Fibroblast of lung (primary cell): ENCODE measurements around the gene EXOC6B. TPM values are rescaled to one million over a fixed set of nuclear protein-coding genes. Genes with fewer than 3 reads are reported as not detected.

Source experiments
- DNase-seq, 2 donors: peaks; one replicate each; pipeline versions ENCODE4 v3.0.0 to v3.0.0-alpha.2; 2010; ENCODE audit warnings: low read depth in 2 of 2
- H2AFZ ChIP-seq: 2 replicates; pipeline ENCODE4 v1.5.1; 2012; ENCODE audit warnings: low read length, control low read depth, inconsistent platforms
- H3K27ac ChIP-seq: 2 replicates; pipeline ENCODE4 v1.5.1; 2011; ENCODE audit warnings: low read length, control low read depth; ENCODE audit not compliant: insufficient read depth
- H3K27me3 ChIP-seq: 2 replicates; pipeline ENCODE4 v1.5.1; 2011; ENCODE audit warnings: mild to moderate bottlenecking, low read length; ENCODE audit not compliant: control insufficient read depth, insufficient read depth
- H3K36me3 ChIP-seq: 2 replicates; pipeline ENCODE4 v1.5.1; 2011; ENCODE audit warnings: low read length; ENCODE audit not compliant: control insufficient read depth, insufficient read depth
- H3K4me1 ChIP-seq: 2 replicates; pipeline ENCODE4 v1.5.1; 2011; ENCODE audit warnings: low read length; ENCODE audit not compliant: control insufficient read depth, insufficient read depth; ENCODE audit errors: extremely low read depth
- H3K4me2 ChIP-seq: 2 replicates; pipeline ENCODE4 v1.5.1; 2011; ENCODE audit warnings: low read length, control low read depth; ENCODE audit not compliant: insufficient read depth; ENCODE audit errors: extremely low read depth
- H3K4me3 ChIP-seq, 4 experiments: fragments of 200-600 bp in 1 of 4; sonication (generic) in 1 of 4; replicated peaks in 1 of 4; 2 replicates each; pipeline ENCODE4 v1.5.1; 2011 to 2016; ENCODE audit warnings: low read length in 4 of 4, low read depth in 3 of 4, mild to moderate bottlenecking in 3 of 4, control low read depth in 2 of 4, inconsistent platforms in 1 of 4, mixed read lengths in 1 of 4; ENCODE audit not compliant: insufficient read depth in 1 of 4; ENCODE audit errors: control extremely low read depth in 1 of 4
- H3K79me2 ChIP-seq: 2 replicates; pipeline ENCODE4 v1.5.1; 2012; ENCODE audit warnings: mild to moderate bottlenecking, low read length, inconsistent platforms; ENCODE audit not compliant: control insufficient read depth, insufficient read depth
- H3K9ac ChIP-seq: 2 replicates; pipeline ENCODE4 v1.5.1; 2011; ENCODE audit warnings: mild to moderate bottlenecking, low read length, control low read depth; ENCODE audit not compliant: insufficient read depth
- H3K9me3 ChIP-seq: 2 replicates; pipeline ENCODE4 v1.5.1; 2012; ENCODE audit warnings: low read depth, low read length; ENCODE audit not compliant: control insufficient read depth, insufficient read depth
- H4K20me1 ChIP-seq: 2 replicates; pipeline ENCODE4 v1.5.1; 2011; ENCODE audit warnings: low read length; ENCODE audit not compliant: control insufficient read depth, insufficient read depth; ENCODE audit errors: extremely low read depth
- CTCF ChIP-seq, 2 donors: IDR thresholded peaks in 1 of 2; conservative IDR thresholded peaks in 1 of 2; 1 replicate in 1 of 2; 2 replicates in 1 of 2; pipeline ENCODE4 v1.5.1; 2011 to 2012; ENCODE audit warnings: low read length in 2 of 2, control low read depth in 1 of 2, inconsistent platforms in 1 of 2, low read depth in 1 of 2, mild to moderate bottlenecking in 1 of 2
- EZH2 ChIP-seq: IDR thresholded peaks from 2 replicates; pipeline ENCODE4 v1.5.1; 2012; ENCODE audit warnings: low read length, control low read depth, mild to moderate bottlenecking; ENCODE audit errors: missing control alignments
- polyA plus RNA-seq, 2 donors: library from polyadenylated mRNA; depleted of rRNA in 1 of 2; stranded (reverse) in 1 of 2; unstranded in 1 of 2; fragments of >200 nt; gene quantifications; 2 replicates each; pipeline ENCODE4 v1.2.1, GENCODE V29; 2011 to 2012; ENCODE audit warnings: missing spikeins in 1 of 2
- total RNA-seq: library from RNA; depleted of rRNA; stranded (reverse); fragments of >200 nt; gene quantifications from 2 replicates; pipeline ENCODE4 v1.2.1, GENCODE V29; 2014

Gene EXOC6B
- total and polyA plus RNA-seq, 2 donors (not counting 1 experiment from before 2014, with no cell fraction given) = 26.3 to 36.5 TPM

DNA sequence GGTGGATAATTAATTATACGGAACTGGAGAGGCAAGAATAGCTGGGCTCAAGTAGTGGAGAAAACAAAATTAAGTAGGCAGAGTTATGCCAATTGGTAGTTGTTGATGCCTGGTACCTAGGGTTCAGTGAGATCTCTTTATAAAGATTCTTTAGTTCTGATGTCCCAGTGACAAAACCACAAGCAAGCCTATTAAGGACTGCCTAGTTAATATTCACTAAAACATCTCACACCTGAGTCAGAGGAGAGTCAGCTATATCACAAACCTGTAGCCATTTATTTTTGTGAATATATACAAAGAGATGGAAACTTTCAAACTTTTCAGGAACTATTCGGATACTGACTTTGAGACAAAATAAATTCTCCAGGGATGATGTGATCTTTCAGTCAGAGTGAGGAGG is 464.3 kb downstream of the EXOC6B start:
- Histone ChIP-seq H4K20me1 (no peaks in the 10 kb centered on the region), H3K4me2 (no peak overlapping the region), H3K4me1 (no peaks in the 10 kb centered on the region), H3K4me3 (no peak overlapping the region), H3K27ac (no peak overlapping the region), H3K79me2 (no peaks in the 10 kb centered on the region), H2AFZ (no peak overlapping the region), H3K27me3 (no peaks in the 10 kb centered on the region), H3K36me3 (no peaks in the 10 kb centered on the region), H3K9me3 (no peaks in the 10 kb centered on the region), H3K9ac (no peak overlapping the region)
- no peak for DNase-seq
- TF ChIP-seq EZH2 (no peak), CTCF (conservative IDR thresholded peaks at IDR 0.05 in 1 of 2, IDR thresholded peaks at IDR 0.05 in 1 of 2; ENCODE audit: low read depth in 1 of 2, low read length in 2 of 2) (no peak)

- no peaks in the 10 kb centered on the region for H3K79me2 ChIP-seq
- no peaks in the 10 kb centered on the region for H4K20me1 ChIP-seq
- H3K4me1 ChIP-seq = no peaks in the 10 kb centered on the region
- H3K27ac ChIP-seq = no peak overlapping the region
- H3K36me3 ChIP-seq = no peaks in the 10 kb centered on the region
- no peaks in the 10 kb centered on the region for H3K27me3 ChIP-seq
- H2AFZ ChIP-seq = no peak overlapping the region
- TF ChIP-seq EZH2 (no peak), CTCF (conservative IDR thresholded peaks at IDR 0.05 in 1 of 2, IDR thresholded peaks at IDR 0.05 in 1 of 2; ENCODE audit: low read depth in 1 of 2, low read length in 2 of 2) (no peak)
- no peak overlapping the region for H3K4me3 ChIP-seq
- no peaks in the 10 kb centered on the region for H3K9me3 ChIP-seq
- no peak for DNase-seq
- H3K9ac ChIP-seq = no peak overlapping the region
- H3K4me2 ChIP-seq = no peak overlapping the region
Measured at GRCh38 chr2:72361042-72361441, 464.8 kb downstream of the EXOC6B start.

GRCh38 chr2:72350852-72351251 is 475.0 kb downstream of the EXOC6B start:
- no peak overlapping the region for H3K27ac ChIP-seq
- no peaks in the 10 kb centered on the region for H3K4me1 ChIP-seq
- no peak overlapping the region for H3K4me2 ChIP-seq
- peak in 1 of 2 donors; percentile 15 for DNase-seq
- TF ChIP-seq CTCF (conservative IDR thresholded peaks at IDR 0.05 in 1 of 2, IDR thresholded peaks at IDR 0.05 in 1 of 2; ENCODE audit: low read depth in 1 of 2, low read length in 2 of 2) (no peak), EZH2 (no peak)
- no peaks in the 10 kb centered on the region for H3K9me3 ChIP-seq
- H3K9ac ChIP-seq = no peak overlapping the region
- H4K20me1 ChIP-seq = no peaks in the 10 kb centered on the region
- no peak overlapping the region for H2AFZ ChIP-seq
- no peaks in the 10 kb centered on the region for H3K79me2 ChIP-seq
- H3K27me3 ChIP-seq = no peaks in the 10 kb centered on the region
- H3K36me3 ChIP-seq = no peaks in the 10 kb centered on the region
- H3K4me3 ChIP-seq = no peak overlapping the region
